GM11168 (cell line): ENCODE results near the gene EME2.

Experiments
- in situ Hi-C: fragments of 300-500 bp; cut with MboI; formaldehyde crosslinking; loops from one replicate; pipeline ENCODE4 v1.12.0; 2022; ENCODE audit warnings: low sequenced_read_pairs; ENCODE audit not compliant: unreplicated experiment

Gene EME2

DNA sequence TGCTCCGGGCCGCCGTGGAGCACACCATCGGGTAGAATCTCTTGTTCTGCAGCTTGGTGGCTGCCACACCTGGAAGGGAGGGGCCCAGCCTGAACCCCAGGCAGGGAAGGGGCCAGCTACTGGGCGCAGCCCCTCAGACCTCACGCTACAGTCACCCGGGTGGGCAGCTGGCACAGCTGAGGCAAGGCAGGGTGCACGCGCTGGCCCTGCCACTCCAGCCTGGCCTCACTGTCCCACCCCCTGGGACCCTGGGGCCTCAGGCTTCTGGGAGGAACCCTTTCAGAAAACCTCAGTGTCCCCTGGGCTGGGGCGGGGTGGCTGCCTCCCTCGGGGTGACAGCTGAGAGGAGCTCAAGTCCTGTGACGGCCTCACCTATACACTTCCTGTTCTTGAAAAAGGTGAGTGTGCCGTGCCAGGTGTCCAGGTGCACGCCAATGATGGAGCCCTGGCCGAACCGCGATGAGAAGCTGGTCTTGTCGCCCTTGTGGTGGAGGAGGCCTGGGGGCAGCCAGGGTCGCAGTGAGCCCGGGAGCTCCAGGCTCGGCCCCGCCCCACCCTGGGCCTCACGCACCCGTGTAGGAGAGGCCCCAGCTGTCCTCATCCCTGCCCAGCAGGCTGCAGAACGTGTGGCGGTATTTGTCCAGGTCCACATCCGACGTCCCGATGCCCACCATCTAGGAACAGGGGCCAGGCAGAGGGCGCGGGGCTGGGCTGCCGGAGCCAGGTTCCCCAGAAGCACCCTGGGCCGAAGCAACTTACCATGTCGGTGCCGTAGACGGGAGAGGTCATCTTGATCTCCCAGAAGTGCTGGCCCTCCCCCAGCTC, 5.0 kb downstream of the EME2 start:
- in situ Hi-C loops = no loop called here

DNA sequence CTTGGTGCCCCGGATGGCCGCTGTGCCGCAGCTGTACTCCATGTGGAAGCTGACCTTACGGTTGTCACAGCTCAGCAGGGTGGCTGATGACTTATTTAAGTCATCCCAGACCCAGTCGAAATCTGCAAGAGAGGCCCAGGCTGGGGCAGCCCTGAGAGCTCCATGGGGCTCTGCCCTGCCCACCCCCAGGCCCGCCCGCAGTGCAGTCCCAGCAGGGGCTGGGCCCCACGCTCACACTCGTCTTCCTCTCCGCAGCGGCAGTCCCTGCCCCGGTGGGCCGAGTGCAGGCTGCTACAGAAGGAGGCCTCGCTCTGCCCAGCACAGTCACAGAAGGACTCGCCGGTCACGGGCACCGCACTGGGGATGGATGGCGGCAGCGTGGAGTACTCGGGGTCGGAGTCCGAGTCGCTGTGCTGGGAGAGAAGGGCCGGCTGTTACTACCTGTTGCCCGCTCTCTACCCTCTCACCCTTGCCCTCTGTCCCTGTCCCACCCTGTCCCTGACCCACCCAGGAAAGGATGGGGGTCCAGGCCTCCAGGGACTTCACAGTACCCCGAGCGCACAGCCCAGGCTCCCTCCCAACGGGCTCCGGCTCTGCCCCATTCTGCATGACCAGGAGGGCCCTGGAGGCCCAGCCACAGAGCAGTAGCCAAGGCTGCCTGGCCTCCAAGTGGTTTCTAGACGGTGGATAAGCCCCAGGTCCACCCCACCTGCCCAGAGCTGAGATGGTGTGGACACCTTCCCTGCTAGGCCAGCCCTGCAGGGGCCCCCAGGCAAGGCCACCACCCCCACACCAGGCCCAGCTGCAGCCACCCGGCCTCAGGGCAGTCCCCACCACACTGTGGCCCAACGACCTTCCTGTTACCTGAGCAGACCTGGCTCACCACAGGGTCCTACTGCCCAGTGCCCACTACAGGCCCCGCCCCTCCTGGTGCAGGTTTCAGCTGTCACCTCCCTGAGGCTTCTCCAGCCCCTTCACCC, 5.9 kb downstream of the EME2 start:
- in situ Hi-C loops = no loop called here

DNA sequence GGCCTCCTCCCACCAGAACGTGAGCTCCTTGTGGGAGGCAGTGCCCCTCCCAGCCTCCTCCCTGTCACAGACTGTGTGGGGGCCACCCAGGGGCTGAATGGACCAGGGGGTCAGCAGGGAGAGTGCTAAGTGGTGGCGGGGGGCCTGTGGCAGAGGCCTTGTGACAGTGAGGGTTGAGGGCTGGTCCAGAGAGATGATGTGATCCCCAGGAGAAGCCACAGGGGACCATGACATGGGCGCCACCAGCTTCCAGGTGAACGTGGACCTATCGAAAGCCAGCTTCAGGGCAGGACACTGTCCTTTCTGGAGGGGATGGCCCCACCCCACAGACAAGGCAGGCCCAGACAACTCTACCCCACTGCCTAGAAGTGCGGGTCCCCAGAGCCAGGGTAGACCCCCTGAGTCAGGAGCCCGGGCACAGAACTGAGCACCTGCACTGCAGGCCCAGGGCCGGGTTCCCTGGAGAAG, 6.7 kb downstream of the EME2 start:
- in situ Hi-C loops = no loop called here

DNA sequence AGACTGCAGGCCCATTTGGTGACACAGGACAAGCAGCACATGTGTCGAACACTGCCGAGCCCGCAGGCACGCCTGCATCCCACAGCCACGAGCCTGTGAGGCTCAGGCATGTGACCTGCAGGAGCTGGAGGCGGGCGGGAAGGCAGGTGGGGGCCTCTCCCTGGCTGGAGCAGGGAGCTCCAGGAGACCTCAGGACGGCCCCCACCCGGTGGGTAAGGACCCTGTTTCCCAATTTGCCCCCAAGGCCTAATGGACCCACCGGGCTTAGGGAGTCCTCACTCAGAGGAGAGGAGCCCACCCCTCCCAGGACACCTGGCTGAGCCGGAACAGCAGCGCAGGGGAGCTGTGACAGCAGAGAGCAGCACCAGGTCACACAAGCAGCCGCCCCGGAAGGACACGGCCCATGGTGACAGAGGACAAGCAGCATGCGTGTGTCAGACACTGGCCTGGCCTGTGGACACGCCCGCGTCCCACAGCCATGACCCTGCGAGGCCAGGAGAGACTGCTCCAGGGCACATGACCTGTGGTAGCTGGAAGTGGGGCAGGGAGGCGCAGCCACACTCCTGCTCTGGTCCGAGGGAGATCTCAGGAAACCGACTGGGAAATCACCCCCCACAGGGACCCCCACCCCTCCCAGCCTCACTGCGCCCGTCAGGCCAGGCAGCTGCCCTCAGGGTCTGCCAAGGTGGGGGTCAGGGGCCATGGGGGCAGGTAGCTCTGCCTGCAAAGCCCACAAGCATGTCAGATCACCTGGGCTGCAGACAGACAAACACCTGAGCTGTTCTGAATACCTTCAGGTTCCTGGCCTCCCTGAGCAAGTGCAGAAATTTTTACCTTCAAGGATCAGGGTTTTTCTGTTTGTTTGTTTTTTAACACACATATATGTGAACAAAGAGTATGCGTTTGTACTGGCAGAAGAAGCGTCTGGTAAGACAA, 7.4 kb downstream of the EME2 start:
- in situ Hi-C loops = no loop called here

DNA sequence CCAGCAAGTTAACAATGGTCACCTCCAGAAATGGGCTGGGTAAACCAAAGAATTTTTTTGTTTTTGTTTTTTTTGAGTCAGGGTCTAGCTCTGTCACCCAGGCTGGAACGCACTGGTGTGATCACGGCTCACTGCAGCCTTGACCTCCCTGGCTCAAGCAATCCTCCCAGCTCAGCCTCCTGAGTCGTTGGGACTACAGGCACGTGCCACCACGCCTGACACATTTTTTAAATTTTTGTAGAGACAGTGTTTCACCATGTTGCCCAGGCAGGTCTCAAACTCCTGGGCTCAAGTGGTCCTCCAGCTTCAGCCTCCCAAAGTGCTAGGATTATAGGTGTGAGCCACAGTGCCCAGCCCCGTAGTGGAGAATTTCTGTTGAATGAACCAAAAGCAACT, 8.1 kb downstream of the EME2 start:
- in situ Hi-C loops = no loop called here

DNA sequence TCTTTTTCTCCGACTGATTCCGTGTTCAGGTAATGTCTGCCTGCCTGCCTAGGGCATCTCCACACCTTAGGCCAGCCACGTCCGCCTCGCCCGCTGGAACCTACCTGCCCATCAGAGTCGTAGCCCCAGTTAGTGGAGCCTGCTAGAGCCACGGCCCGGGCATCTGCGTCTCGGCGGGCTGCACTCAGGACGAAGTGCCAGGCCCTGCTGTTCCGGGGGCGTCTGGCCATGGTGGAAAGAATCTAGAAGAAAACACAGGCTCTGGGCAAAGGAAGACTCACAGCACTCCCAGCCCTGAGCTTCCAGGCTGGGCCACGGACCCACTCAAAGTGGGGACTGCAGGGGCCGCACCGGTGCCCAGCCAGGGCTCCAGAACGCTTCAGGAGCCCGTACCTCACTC, 8.6 kb downstream of the EME2 start:
- in situ Hi-C loops = no loop called here

DNA sequence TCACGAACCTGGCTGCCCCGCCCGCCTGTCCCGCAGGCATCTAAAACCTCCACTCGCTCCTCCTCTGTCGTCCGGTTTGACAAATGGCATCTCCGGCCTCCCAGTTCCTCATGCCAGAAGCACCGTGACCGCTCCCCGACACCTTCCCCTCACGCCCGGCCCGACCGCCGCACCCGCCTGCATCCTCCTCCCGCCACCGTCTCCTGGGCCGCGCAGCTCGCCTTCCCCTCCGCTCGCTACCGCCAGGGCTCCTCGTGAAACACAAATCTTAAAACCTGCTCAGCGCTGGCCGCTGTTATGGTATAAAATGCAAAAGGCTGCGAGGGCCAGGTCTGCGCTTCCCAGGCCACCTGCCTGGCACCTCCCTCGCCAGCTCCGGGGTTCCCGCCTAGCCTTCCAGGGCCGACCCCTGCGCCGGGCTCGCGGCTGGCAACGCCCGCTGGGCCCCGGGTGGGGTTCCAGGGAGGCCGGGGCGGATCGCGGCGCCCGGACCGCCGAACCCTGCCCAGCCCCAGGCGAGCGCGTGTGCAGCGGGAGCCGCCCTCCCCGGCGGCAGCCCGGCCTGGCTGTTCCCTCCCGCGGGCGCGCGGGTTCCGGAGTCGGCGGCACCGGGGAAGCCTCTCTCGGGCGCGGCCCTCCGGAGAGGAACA, 9.3 kb downstream of the EME2 start:
- in situ Hi-C loops = no loop called here

DNA sequence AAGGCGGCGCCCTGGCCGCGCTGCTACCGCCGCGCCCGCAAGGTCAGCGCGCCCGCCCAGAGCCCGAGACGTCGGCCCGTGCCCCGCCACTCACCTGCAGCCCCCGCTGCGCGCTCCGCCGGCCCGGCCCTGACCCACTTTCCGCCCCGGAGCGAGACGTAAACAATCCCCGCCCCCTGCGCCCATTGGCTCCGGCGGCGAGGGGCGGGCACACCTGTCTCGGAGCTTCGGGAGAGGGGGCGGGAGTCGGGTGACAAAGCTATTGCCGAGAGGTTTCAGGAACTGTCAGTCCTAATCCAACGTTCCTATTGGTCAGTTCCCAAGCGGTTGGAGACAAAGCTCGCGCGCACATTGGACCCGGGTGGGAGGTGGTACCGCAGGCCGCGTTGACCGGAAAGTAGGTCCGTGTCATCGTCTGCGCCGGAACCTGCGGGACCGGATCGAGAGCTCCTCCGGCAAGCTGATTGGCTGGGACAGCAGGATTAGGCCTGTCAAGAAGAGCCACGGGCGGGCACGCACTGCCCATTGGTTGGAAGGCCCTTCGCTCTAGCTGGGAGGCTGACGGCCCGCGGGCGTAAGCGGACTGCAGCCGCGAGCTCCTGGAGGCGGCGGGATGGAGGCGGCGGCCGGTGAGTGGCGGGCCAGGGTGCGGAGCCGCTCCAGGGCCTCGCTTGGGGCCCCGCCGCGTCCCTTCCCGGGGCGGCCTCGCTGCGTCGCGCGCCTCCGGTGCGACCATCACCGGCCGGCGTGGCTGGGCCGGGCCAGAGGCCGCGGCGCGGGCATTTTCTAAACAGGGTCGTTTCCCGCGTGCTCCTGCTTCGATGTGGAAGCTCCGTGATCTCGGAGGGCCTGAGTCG, 10.0 kb downstream of the EME2 start, which contains the start of the genes NUBP2 and SPSB3:
NUBP2 (plus strand) TSS at position 553 of the 857 bp plus-strand sequence; CDS start at position 614, 61 bp downstream.
SPSB3 (minus strand) TSS at position 164 of the 857 bp plus-strand sequence. CDS start 1,088 bp downstream, outside the sequence.
- in situ Hi-C loops = no loop called here

DNA sequence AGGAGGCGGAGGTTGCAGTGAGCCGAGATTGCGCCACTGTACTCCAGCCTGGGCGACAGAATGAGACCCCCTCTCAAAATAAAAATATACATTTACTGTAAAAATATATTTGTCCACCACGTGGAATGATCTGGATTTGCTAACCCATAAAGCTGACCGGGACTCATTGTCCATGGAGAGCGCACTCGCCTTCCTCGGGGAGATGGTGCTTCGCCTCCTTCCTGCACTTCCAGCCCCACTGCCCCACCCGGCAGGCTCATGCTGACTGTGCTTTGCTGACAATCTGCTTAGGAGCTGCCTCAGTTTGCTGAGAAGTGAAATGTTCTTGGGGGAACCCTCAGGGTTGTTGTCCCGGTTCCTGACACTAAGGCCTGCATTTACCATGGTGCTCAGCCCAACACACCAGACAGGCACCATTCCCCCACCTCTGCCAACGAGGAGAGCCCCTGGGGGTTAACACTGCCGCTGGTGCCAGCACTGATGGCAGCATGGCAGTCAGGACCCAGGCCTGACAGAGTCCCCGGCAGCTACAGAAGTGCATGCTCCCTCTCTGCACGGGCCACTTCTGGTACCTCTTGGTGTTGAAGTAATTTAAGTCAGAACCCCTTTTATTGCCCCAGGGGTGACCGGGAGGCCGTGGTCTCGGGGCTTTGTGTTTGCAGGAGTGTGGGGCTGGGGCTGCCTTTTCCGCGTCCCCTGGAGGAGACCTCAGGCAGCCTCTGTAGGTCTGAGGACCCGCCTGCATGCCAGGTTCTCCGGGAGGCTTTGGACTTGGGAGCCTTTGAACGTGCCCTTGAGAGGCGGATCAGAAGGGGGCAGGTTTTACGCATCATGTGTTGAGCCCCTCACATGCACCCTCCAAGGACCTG, 12.6 kb downstream of the EME2 start:
- in situ Hi-C loops = no loop called here

DNA sequence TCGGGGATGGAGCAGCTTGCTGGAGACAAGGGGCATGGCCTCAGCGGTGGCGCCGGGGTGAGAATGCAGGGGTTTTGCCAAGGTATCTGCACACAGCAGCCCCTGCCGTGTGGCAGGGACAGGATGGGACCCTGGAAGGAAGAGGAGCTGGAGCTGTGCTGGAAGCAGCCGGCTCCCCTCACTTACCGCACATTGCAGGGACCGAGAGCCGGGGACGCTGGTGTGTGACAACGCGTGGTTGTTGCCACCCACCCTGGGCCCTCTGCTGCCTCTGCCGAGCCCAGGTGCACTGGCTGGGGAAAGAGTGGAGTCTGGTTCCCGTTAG, 13.2 kb downstream of the EME2 start:
- in situ Hi-C loops = no loop called here

DNA sequence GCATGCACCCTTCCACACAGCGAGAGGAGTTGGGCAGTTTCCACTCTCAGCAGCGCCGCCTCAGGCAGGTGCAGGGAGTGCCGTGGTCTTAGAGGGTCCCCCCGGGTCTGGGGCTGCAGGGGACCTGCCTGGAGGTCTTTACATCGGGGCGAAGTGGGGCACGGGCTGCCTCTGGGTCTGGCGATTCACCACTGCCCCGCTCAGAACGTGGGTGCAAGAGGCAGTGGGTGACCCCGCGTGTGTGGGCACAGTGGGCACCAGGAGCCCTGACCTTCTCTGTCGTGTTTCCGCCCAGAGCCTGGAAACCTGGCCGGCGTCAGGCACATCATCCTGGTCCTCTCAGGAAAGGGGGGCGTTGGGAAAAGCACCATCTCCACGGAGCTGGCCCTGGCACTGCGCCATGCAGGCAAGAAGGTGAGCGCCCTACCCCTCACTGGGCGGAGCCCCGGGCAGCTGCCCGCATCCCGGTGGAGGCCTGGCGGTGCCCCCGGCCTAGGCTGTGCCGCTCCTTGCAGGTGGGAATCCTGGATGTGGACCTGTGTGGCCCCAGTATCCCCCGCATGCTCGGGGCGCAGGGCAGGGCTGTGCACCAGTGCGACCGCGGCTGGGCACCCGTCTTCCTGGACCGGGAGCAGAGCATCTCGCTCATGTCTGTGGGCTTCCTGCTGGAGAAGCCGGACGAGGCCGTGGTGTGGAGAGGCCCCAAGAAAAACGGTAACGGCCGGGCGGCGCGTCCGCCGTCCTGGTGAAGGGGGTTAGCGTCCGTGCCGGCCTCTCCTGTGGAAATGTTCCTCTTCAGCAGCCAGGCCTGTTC, 13.8 kb downstream of the EME2 start:
- in situ Hi-C loops = no loop called here

DNA sequence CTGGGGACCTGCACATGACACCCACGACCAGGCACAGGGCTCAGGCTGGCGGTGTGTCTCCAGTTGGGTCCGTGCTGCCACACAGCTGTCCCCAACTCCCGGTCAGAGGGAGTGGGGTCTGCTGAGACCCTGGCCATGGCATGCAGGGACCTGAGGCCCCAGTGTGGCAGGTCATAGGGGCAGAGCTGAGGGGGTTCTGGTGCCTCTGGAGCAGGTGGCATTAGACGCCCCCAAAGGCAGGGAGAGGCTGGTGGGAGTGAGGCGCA, 14.4 kb downstream of the EME2 start:
- in situ Hi-C loops = no loop called here

DNA sequence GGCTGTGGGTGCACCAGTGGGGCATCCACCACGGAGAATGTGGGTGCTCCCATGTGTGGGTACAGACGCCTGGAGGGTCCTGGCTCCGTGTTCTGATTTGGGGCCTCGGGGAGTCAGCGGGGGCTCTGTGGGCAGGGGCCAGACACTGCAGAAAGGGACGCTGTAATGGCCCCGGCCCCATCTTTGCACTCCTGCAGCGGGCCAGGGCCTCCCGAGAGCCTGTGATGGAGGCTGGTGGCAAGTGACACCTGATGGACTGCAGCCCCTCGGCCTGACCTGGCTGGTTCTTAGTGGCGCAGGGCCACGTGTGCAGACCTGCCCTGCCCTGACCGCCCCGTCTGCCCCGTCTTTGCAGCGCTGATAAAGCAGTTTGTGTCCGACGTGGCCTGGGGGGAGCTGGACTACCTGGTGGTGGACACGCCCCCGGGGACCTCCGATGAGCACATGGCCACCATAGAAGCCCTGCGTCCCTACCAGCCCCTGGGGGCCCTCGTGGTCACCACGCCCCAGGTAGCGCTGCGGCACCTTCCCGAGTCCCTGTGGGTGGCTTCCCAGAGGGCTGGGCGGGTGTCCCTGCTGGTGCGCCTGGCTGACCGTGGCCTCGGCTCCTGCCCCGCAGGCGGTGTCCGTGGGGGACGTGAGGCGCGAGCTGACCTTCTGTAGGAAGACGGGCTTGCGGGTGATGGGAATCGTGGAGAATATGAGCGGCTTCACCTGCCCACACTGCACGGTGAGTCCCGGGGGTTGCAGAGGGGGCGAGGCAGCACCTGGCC, 14.9 kb downstream of the EME2 start:
- in situ Hi-C loops = no loop called here

DNA sequence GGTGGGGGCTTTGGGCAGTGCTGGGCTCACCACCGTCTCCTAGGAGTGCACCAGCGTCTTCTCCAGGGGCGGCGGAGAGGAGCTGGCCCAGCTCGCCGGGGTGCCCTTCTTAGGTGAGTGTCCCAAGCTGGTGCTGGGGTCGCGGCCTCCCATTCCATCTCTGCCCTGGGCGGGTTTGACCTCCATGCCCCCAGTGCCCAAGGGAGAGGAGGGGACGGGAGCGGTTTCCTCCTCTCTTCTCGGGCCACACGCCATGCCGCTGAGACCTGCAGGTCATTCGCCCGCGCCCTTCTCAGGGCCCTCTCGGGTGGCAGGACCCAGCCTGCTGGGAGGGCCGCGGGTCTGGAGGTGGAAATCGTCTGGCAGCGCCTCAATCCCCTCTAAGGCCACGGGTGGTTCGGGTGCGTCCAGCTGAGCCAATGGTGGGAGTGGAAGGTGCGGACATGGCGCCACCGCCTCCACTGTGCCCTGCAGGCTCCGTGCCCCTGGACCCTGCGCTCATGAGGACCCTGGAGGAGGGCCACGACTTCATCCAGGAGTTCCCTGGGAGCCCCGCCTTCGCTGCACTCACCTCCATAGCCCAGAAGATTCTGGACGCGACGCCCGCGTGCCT, 15.6 kb downstream of the EME2 start:
- in situ Hi-C loops = no loop called here

DNA sequence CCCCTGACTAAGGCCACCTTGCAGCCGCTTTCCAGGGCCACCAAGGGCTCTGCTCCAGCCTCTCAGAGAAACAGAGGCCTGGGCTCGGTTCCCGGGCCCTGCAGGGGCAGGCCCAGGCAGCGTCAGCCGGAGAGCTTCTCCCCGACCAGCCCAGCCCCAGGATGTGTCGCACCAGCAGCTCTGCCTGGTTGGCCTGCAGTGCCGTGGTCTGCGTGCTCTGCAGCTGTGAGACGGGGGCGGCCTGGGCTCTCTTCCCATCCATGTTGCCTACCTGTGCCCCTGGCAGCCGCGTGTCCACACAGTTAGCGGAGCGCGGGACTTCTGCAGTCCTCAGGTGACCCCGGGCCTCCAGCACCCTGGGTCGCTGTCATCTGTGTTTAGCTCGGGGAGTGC, 16.1 kb downstream of the EME2 start:
- in situ Hi-C loops = no loop called here

DNA sequence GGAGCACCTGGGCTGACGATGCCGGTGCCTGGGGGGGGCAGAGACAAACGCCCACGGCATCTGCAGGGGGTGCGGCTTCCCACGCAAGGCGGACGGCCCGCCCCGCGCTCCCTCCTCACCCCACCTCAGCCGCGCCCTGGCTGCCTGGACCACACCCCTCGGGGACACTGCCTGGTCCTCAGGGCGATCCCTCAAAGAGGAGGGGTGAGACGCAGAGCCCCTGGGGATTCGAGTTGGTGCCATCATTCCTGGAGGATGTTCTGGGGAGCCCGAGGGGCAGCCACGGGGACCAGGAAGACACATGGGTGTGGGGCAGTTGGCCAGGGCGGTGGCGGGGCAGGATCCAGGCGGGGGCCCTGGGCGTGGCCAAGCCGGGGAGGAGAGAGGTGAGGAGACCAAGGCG, 17.0 kb downstream of the EME2 start:
- in situ Hi-C loops = no loop called here
